Mesothelial cell of epicardium (in vitro differentiated cells): ENCODE results near the gene COMT. TPM values are rescaled to one million over a fixed set of nuclear protein-coding genes. Genes with fewer than 3 reads are reported as not detected.

Source experiments
- DNase-seq, 2 experiments: peaks; one replicate each; pipeline ENCODE4 v3.0.0; 2021; ENCODE audit warnings: low spot score in 2 of 2; ENCODE audit not compliant: unreplicated experiment in 2 of 2
- H3K27ac Mint-ChIP-seq: 2 replicates; pipeline ENCODE4 v1.8.0; 2021; ENCODE audit warnings: mixed read lengths
- H3K27me3 Mint-ChIP-seq: 2 replicates; pipeline ENCODE4 v1.8.0; 2021; ENCODE audit warnings: low read depth, mixed read lengths
- H3K36me3 Mint-ChIP-seq: 2 replicates; pipeline ENCODE4 v1.8.0; 2021; ENCODE audit warnings: mixed read lengths
- H3K4me1 Mint-ChIP-seq: 2 replicates; pipeline ENCODE4 v1.8.0; 2021; ENCODE audit warnings: mixed read lengths
- H3K4me3 Mint-ChIP-seq: 2 replicates; pipeline ENCODE4 v1.8.0; 2021; ENCODE audit warnings: mild to moderate bottlenecking, moderate library complexity, mixed read lengths
- H3K9me3 Mint-ChIP-seq: 2 replicates; pipeline ENCODE4 v1.8.0; 2021; ENCODE audit warnings: mixed read lengths
- CTCF ChIP-seq: fragments of 200-600 bp; sonication (generic); IDR thresholded peaks from one replicate; pipeline ENCODE4 v1.5.0; 2021; ENCODE audit warnings: antibody characterized with exemption; ENCODE audit not compliant: unreplicated experiment
- total RNA-seq: library from RNA; stranded (reverse); gene quantifications from 3 replicates; pipeline ENCODE4 v1.2.1, GENCODE V29; 2021

COMT gene
- total RNA-seq, 1 donor from 2014 or later, result 93.5 TPM

GRCh38 chr22:20012741-20013331, 71.3 kb downstream of the COMT start:
- Mint-ChIP-seq H3K27ac (no peak overlapping the region), H3K4me1 (no peaks in the 10 kb centered on the region), H3K9me3 (no peaks in the 10 kb centered on the region)

GRCh38 chr22:20013382-20013871, 71.9 kb downstream of the COMT start:
- peak; percentile 37 for TF ChIP-seq CTCF
- H3K4me1 Mint-ChIP-seq, result no peaks in the 10 kb centered on the region
- H3K4me3 Mint-ChIP-seq, result no peak overlapping the region
- peaks cover 39% of the 10 kb centered on the region for H3K27me3 Mint-ChIP-seq
- H3K27ac Mint-ChIP-seq, result no peak overlapping the region
- H3K9me3 Mint-ChIP-seq, result no peaks in the 10 kb centered on the region
- DNase-seq, result peak; percentile 58 to 81
- H3K36me3 Mint-ChIP-seq, result no peaks in the 10 kb centered on the region

More at GRCh38 chr22:20012741-20013331, 71.3 kb downstream of the COMT start:
- Mint-ChIP-seq H3K4me3 (no peak overlapping the region), H3K27me3 (peaks cover 33% of the 10 kb centered on the region), H3K36me3 (no peaks in the 10 kb centered on the region)
- no peak for DNase-seq
- TF ChIP-seq CTCF, result no peak

GRCh38 chr22:20014526-20015186, 73.1 kb downstream of the COMT start:
- Mint-ChIP-seq H3K4me1 (no peaks in the 10 kb centered on the region), H3K9me3 (no peaks in the 10 kb centered on the region), H3K27me3 (peaks cover 51% of the 10 kb centered on the region), H3K27ac (no peak overlapping the region), H3K4me3 (peak overlapping the region; percentile 55), H3K36me3 (no peaks in the 10 kb centered on the region)
- DNase-seq, result no peak
- TF ChIP-seq CTCF, result no peak

GRCh38 chr22:20015187-20015625, 73.6 kb downstream of the COMT start:
- H3K27me3 Mint-ChIP-seq, result peaks cover 56% of the 10 kb centered on the region
- H3K4me1 Mint-ChIP-seq, result no peaks in the 10 kb centered on the region
- peak overlapping the region; percentile 55 for H3K4me3 Mint-ChIP-seq
- no peaks in the 10 kb centered on the region for H3K9me3 Mint-ChIP-seq
- H3K36me3 Mint-ChIP-seq, result no peaks in the 10 kb centered on the region
- no peak for DNase-seq
- H3K27ac Mint-ChIP-seq, result no peak overlapping the region
- TF ChIP-seq CTCF, result no peak

GRCh38 chr22:20015971-20016733, 74.6 kb downstream of the COMT start:
- H3K4me1 Mint-ChIP-seq, result peaks cover 3% of the 10 kb centered on the region
- H3K9me3 Mint-ChIP-seq, result no peaks in the 10 kb centered on the region
- H3K36me3 Mint-ChIP-seq, result no peaks in the 10 kb centered on the region
- peak in 1 of 2 experiments; percentile 46 for DNase-seq
- no peak for TF ChIP-seq CTCF
- H3K27me3 Mint-ChIP-seq, result peaks cover 60% of the 10 kb centered on the region
- no peak overlapping the region for H3K4me3 Mint-ChIP-seq
- H3K27ac Mint-ChIP-seq, result no peak overlapping the region
